ENCODE measurements around the gene TMEM127. TPM values are rescaled to one million over a fixed set of nuclear protein-coding genes. Genes with fewer than 3 reads are reported as not detected.

TMEM127 gene
- total RNA-seq, 1 experiment from 2014 or later = 49.1 TPM

DNA sequence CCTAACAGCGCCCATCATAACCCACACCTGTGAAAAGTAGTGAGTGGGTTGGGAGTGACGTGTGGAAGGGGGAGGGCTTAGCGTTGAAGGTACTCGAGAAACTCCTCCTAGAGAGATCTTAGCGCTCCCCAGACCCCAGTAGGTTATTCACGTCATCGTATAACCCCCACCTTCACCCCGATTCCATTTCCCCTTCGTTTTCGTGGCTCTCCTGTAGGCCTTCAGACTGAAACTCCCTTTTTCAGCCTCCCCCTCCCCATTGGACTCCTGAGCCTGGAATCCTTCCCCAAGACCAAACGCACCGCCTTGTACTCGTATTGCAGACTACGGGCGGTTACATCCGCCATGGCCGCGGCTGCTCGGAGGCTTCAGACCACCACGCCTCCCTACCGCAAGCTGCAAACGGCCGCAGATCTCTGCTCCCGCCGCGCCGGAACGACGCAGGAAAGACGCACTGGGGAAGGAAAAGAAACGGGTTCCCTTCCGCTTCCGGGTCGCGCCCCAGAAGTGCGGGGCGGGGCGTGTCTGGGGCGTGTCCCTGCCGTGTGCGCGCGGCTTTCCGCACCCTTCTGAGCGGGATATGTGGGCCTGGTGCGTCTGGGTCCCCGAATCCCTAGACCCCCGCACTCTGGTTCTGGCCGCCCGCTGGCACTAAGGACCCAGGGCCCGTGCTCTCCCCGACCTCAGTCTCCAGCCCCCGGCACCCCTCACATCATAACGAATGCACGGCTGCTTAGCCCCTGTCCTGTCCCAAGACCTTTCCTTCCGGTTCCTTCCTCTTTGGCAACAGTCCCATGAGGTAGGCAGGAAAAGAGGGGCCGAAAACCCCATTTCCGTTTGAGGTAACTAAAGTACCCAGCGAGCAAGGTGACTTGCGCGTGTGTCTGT lies 39.5 kb upstream of the TMEM127 start, which contains the start of gene SNRNP200:
Gene SNRNP200, minus strand, starts transcription at position 456 of the 888 bp plus-strand sequence. Its CDS starts 109 bp downstream, at position 347.
- no peaks in the 10 kb centered on the region for H3K9me3 Mint-ChIP-seq (ENCODE audit: unreplicated experiment)
- intact Hi-C loops (cut with micrococcal nuclease; ENCODE audit: unreplicated experiment) = loop anchor here (1.0 kb wide), 3 partner anchors 30 to 204 kb away; partner anchors contain the start of genes CIAO1 and NCAPH
- H3K4me1 ChIP-seq = no peaks in the 10 kb centered on the region
- H3K4me1 Mint-ChIP-seq (ENCODE audit: low read depth, unreplicated experiment) = peaks cover 17% of the 10 kb centered on the region
- H3K36me3 Mint-ChIP-seq (ENCODE audit: insufficient read depth, unreplicated experiment) = peaks cover 55% of the 10 kb centered on the region
- H3K9me3 ChIP-seq = no peaks in the 10 kb centered on the region
- peak within 1 kb of the TSS; percentile 51 for H3K4me3 ChIP-seq (ENCODE audit: low read depth, low read length)
- H3K4me3 Mint-ChIP-seq (ENCODE audit: unreplicated experiment) = peak within 1 kb of the TSS; percentile 96
- POLR2A ChIA-PET = interaction anchor here (0.5 to 1.2 kb wide), 4 partner anchors 15 to 198 kb away, joined by 3 to 13 read pairs (median 4); partner anchors contain the start of gene NCAPH
- H3K27ac Mint-ChIP-seq (ENCODE audit: unreplicated experiment) = peak within 1 kb of the TSS; percentile 99
- H3K36me3 ChIP-seq (ENCODE audit: control insufficient read depth, insufficient read depth, low read length) = peaks cover 6% of the 10 kb centered on the region; the same call in 1 of the 2 replicates
- peak; percentile 91 for DNase-seq
- CTCF ChIA-PET = no interaction called here
- no TSS peak for BruUV-seq (replicated peaks)
- no peaks in the 10 kb centered on the region for H3K27me3 Mint-ChIP-seq (ENCODE audit: insufficient read depth, unreplicated experiment)
- TF ChIP-seq, protein P1, sequence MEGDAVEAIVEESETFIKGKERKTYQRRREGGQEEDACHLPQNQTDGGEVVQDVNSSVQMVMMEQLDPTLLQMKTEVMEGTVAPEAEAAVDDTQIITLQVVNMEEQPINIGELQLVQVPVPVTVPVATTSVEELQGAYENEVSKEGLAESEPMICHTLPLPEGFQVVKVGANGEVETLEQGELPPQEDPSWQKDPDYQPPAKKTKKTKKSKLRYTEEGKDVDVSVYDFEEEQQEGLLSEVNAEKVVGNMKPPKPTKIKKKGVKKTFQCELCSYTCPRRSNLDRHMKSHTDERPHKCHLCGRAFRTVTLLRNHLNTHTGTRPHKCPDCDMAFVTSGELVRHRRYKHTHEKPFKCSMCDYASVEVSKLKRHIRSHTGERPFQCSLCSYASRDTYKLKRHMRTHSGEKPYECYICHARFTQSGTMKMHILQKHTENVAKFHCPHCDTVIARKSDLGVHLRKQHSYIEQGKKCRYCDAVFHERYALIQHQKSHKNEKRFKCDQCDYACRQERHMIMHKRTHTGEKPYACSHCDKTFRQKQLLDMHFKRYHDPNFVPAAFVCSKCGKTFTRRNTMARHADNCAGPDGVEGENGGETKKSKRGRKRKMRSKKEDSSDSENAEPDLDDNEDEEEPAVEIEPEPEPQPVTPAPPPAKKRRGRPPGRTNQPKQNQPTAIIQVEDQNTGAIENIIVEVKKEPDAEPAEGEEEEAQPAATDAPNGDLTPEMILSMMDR (IDR thresholded peaks at IDR 0.05; ENCODE audit: insufficient read depth in 1 of 2, low read depth in 1 of 2, low read length in 1 of 2, severe bottlenecking in 1 of 2, unreplicated experiment in 1 of 2) = no peak
- no peaks in the 10 kb centered on the region for H3K27me3 ChIP-seq (replicated peaks; ENCODE audit: control insufficient read depth, insufficient read depth, low read length)

DNA sequence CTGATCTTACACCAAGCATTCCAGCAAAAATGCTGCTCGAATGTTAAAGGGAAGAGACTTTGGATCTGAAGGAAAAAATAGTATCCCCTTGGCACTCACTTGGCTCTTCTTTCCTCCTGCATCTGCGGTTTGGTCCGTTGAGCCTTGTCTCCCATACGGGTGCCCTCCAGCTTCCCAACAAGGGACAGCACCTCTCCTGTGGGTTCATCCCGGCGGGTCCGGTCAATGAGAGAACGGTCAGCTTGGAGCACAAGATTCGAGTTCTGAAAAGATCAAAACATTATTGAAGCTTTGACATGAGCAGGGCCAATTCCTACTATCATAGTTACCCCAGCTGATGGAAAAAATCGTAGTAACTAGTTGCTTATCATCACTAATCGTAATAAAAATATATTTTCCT lies 38.8 kb upstream of the TMEM127 start:
- POLR2A ChIA-PET = interaction anchor here (1.2 kb wide), 1 partner anchor 31 kb away, joined by 13 read pairs; the partner anchor contains the start of gene NCAPH
- no TSS peak for BruUV-seq (replicated peaks)
- Mint-ChIP-seq H3K36me3 (ENCODE audit: insufficient read depth, unreplicated experiment) (peaks cover 61% of the 10 kb centered on the region), H3K4me3 (ENCODE audit: unreplicated experiment) (peak overlapping the region; percentile 96), H3K4me1 (ENCODE audit: low read depth, unreplicated experiment) (peaks cover 17% of the 10 kb centered on the region), H3K9me3 (ENCODE audit: unreplicated experiment) (no peaks in the 10 kb centered on the region), H3K27ac (ENCODE audit: unreplicated experiment) (peak overlapping the region; percentile 99), H3K27me3 (ENCODE audit: insufficient read depth, unreplicated experiment) (no peaks in the 10 kb centered on the region)
- Histone ChIP-seq H3K4me3 (ENCODE audit: low read depth, low read length) (peak overlapping the region; percentile 51), H3K4me1 (no peaks in the 10 kb centered on the region), H3K9me3 (no peaks in the 10 kb centered on the region), H3K27me3 (replicated peaks; ENCODE audit: control insufficient read depth, insufficient read depth, low read length) (no peaks in the 10 kb centered on the region), H3K36me3 (ENCODE audit: control insufficient read depth, insufficient read depth, low read length) (peaks cover 7% of the 10 kb centered on the region)
- TF ChIP-seq, protein P1 (IDR thresholded peaks at IDR 0.05; ENCODE audit: insufficient read depth in 1 of 2, low read depth in 1 of 2, low read length in 1 of 2, severe bottlenecking in 1 of 2, unreplicated experiment in 1 of 2) = no peak
- DNase-seq = no peak
- CTCF ChIA-PET = no interaction called here
- intact Hi-C loops (cut with micrococcal nuclease; ENCODE audit: unreplicated experiment) = loop anchor here (1.0 kb wide), 3 partner anchors 31 to 205 kb away; partner anchors contain the start of genes CIAO1 and NCAPH

DNA sequence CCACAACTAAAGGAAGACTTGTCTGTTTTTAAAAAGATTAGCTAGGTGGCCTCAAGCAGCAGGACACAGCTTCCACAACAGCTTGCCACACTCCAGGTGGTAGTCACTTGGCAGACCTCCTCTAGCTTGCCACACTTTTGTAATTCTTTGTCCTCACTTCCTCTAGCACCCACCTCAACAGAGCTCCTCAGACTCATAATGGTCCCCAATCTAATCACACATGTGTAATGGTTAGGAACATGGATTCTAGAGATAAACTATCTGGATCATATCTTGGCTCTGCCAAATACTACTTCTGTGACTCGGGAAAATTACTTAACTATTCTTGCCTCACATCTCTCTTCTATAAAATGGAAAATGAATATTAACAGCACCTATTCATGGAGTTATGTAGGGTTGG lies 36.1 kb upstream of the TMEM127 start:
- no peak overlapping the region for H3K4me3 Mint-ChIP-seq (ENCODE audit: unreplicated experiment)
- H3K27me3 ChIP-seq (replicated peaks; ENCODE audit: control insufficient read depth, insufficient read depth, low read length) = no peaks in the 10 kb centered on the region
- no peaks in the 10 kb centered on the region for H3K9me3 Mint-ChIP-seq (ENCODE audit: unreplicated experiment)
- intact Hi-C loops (cut with micrococcal nuclease; ENCODE audit: unreplicated experiment) = no loop called here
- POLR2A ChIA-PET = interaction anchor here (0.6 kb wide), 1 partner anchor 8 kb away, joined by 6 read pairs; no protein-coding TSS in a partner anchor
- H3K4me1 Mint-ChIP-seq (ENCODE audit: low read depth, unreplicated experiment) = peaks cover 17% of the 10 kb centered on the region
- peaks cover 7% of the 10 kb centered on the region for H3K36me3 ChIP-seq (ENCODE audit: control insufficient read depth, insufficient read depth, low read length)
- no peaks in the 10 kb centered on the region for H3K27me3 Mint-ChIP-seq (ENCODE audit: insufficient read depth, unreplicated experiment)
- H3K36me3 Mint-ChIP-seq (ENCODE audit: insufficient read depth, unreplicated experiment) = peaks cover 88% of the 10 kb centered on the region
- no TSS peak for BruUV-seq (replicated peaks)
- H3K4me1 ChIP-seq = no peaks in the 10 kb centered on the region
- CTCF ChIA-PET = no interaction called here
- H3K27ac Mint-ChIP-seq (ENCODE audit: unreplicated experiment) = no peak overlapping the region
- TF ChIP-seq, protein P1 (IDR thresholded peaks at IDR 0.05; ENCODE audit: insufficient read depth in 1 of 2, low read depth in 1 of 2, low read length in 1 of 2, severe bottlenecking in 1 of 2, unreplicated experiment in 1 of 2) = no peak
- H3K9me3 ChIP-seq = no peaks in the 10 kb centered on the region
- DNase-seq = no peak
- no peak overlapping the region for H3K4me3 ChIP-seq (ENCODE audit: low read depth, low read length)

All from Caco-2 (cell line).